ENCODE data around the gene COPG1. TPM values are rescaled to one million over a fixed set of nuclear protein-coding genes. Genes with fewer than 3 reads are reported as not detected.

Gene COPG1
- total and polyA plus RNA-seq, 2 donors (not counting 3 experiments of a cell fraction or from before 2014, with no cell fraction given) = 112 to 202 TPM

DNA sequence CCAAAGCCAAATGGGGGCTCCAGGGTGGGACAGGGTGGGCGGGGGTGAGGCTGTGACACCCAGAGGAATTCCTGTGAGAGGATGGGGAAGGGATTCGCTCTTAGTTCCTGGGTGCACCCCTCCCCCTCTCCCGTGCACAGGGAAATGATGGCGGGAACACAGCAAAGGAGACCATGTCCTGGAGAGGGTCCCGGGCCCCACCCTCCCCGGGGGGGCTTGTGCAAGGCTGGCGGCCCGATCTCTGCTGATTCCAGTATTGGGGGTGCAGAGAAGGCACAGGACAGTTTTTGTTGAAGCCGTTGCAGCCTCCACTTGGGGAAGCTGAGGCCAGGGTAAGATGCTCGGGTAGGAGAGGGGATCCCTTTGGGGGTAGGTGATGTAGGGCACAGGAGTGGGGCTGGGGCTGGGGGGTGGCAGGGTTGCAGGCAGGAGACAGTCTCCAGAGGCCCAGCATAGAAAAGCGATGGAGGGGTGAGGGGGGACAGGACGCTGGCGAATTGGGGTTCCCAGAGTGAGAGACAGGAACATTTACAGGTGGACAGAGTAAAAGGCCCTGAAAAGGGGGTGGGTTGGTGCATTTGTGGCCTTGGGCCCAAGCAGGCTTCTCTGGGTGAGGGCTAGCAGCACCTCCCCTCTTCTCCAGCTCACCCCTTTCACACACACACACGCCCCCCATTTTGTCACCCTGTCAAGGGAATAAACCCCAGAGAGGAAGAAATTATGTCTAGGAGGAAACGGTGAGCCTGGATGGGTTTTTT lies 67.8 kb downstream of the COPG1 start:
- TF ChIP-seq, protein P1, sequence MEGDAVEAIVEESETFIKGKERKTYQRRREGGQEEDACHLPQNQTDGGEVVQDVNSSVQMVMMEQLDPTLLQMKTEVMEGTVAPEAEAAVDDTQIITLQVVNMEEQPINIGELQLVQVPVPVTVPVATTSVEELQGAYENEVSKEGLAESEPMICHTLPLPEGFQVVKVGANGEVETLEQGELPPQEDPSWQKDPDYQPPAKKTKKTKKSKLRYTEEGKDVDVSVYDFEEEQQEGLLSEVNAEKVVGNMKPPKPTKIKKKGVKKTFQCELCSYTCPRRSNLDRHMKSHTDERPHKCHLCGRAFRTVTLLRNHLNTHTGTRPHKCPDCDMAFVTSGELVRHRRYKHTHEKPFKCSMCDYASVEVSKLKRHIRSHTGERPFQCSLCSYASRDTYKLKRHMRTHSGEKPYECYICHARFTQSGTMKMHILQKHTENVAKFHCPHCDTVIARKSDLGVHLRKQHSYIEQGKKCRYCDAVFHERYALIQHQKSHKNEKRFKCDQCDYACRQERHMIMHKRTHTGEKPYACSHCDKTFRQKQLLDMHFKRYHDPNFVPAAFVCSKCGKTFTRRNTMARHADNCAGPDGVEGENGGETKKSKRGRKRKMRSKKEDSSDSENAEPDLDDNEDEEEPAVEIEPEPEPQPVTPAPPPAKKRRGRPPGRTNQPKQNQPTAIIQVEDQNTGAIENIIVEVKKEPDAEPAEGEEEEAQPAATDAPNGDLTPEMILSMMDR (IDR thresholded peaks at IDR 0.05; ENCODE audit: extremely low read depth in 1 of 2, insufficient read depth in 1 of 2, low read depth in 1 of 2, low read length in 2 of 2) = no peak
- TF ChIP-seq, protein P2, sequence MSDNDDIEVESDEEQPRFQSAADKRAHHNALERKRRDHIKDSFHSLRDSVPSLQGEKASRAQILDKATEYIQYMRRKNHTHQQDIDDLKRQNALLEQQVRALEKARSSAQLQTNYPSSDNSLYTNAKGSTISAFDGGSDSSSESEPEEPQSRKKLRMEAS (IDR thresholded peaks at IDR 0.05; ENCODE audit: insufficient read depth, insufficient read length) = no peak
- no peak for TF ChIP-seq POLR2AphosphoS5 (IDR thresholded peaks at IDR 0.05; ENCODE audit: insufficient read depth, low read depth, low read length)
- no peak for TF ChIP-seq EZH2 (IDR thresholded peaks at IDR 0.05; ENCODE audit: borderline replicate concordance, low read depth, low read length, severe bottlenecking)
- ChIA-PET CTCF (interaction anchor here (1.1 to 2.7 kb wide), 12 partner anchors 9 to 346 kb away, joined by 3 to 26 read pairs (median 8); partner anchors contain the start of genes EFCAB12 and HMCES), POLR2A (interaction anchor here (1.0 to 2.2 kb wide), 10 partner anchors 10 to 340 kb away, joined by 3 to 12 read pairs (median 4); no protein-coding TSS in a partner anchor)
- Histone ChIP-seq H3K4me1 (ENCODE audit: control insufficient read depth, extremely low read depth, insufficient read depth, low read length) (peaks cover 4% of the 10 kb centered on the region), H3K4me3 (replicated peaks in 1 of 3; ENCODE audit: insufficient read depth in 1 of 3, low read depth in 1 of 3, low read length in 3 of 3) (peak overlapping the region in 2 of 3 experiments; percentile 68 to 90), H3K27me3 (ENCODE audit: control insufficient read depth in 2 of 2, insufficient read depth in 2 of 2, low read length in 2 of 2) (no peaks in the 10 kb centered on the region), H3K4me2 (ENCODE audit: insufficient read depth, low read length) (peak overlapping the region; percentile 64), H3K9ac (replicated peaks; ENCODE audit: extremely low read depth, insufficient read depth, low read length) (peak overlapping the region; percentile 73), H2AFZ (ENCODE audit: low read depth, low read length) (peak overlapping the region; percentile 90), H3K9me1 (replicated peaks; ENCODE audit: control insufficient read depth, extremely low read depth, insufficient read depth, low read length) (no peaks in the 10 kb centered on the region), H3K9me3 (replicated peaks; ENCODE audit: control insufficient read depth, insufficient read depth, low read length) (no peaks in the 10 kb centered on the region), H4K20me1 (replicated peaks; ENCODE audit: control insufficient read depth, extremely low read depth, insufficient read depth, low read length) (no peaks in the 10 kb centered on the region), H3K36me3 (ENCODE audit: control insufficient read depth in 2 of 2, extremely low read depth in 1 of 2, insufficient read depth in 2 of 2, low read length in 2 of 2) (no peaks in the 10 kb centered on the region), H3K27ac (ENCODE audit: insufficient read depth, low read depth, low read length) (peak overlapping the region; percentile 76), H3K79me2 (ENCODE audit: control insufficient read depth, insufficient read depth, low read length) (peaks cover 2% of the 10 kb centered on the region)
- DNase-seq (ENCODE audit: low read depth, low spot score) = no peak
- intact Hi-C loops (cut with micrococcal nuclease) (loop anchor here (5.0 kb wide), 1 partner anchor 135 kb away; the partner anchor contains the start of gene CNBP), dilution Hi-C loops (cut with MboI; ENCODE audit: extremely low pct_ligation_motif_present, low sequenced_read_pairs) (no loop called here)
- no TSS peak for BruUV-seq (replicated peaks)
- no peak for FAIRE-seq
